Brain pericyte (primary cell): ENCODE data around the gene IDS.
A peak's percentile ranks its signal among the peaks of the same experiment; 100 is the strongest.
"Not testable (repeated sequence)": the region's sequence is repeated elsewhere in the genome, so short reads cannot be mapped to it uniquely, and the experiment has no call there.

ENCODE experiments used
- DNase-seq: peaks from one replicate; pipeline ENCODE4 v3.0.0-alpha.2; 2012; ENCODE audit warnings: low read depth, low spot score

The IDS gene, protein sequence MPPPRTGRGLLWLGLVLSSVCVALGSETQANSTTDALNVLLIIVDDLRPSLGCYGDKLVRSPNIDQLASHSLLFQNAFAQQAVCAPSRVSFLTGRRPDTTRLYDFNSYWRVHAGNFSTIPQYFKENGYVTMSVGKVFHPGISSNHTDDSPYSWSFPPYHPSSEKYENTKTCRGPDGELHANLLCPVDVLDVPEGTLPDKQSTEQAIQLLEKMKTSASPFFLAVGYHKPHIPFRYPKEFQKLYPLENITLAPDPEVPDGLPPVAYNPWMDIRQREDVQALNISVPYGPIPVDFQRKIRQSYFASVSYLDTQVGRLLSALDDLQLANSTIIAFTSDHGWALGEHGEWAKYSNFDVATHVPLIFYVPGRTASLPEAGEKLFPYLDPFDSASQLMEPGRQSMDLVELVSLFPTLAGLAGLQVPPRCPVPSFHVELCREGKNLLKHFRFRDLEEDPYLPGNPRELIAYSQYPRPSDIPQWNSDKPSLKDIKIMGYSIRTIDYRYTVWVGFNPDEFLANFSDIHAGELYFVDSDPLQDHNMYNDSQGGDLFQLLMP

DNA sequence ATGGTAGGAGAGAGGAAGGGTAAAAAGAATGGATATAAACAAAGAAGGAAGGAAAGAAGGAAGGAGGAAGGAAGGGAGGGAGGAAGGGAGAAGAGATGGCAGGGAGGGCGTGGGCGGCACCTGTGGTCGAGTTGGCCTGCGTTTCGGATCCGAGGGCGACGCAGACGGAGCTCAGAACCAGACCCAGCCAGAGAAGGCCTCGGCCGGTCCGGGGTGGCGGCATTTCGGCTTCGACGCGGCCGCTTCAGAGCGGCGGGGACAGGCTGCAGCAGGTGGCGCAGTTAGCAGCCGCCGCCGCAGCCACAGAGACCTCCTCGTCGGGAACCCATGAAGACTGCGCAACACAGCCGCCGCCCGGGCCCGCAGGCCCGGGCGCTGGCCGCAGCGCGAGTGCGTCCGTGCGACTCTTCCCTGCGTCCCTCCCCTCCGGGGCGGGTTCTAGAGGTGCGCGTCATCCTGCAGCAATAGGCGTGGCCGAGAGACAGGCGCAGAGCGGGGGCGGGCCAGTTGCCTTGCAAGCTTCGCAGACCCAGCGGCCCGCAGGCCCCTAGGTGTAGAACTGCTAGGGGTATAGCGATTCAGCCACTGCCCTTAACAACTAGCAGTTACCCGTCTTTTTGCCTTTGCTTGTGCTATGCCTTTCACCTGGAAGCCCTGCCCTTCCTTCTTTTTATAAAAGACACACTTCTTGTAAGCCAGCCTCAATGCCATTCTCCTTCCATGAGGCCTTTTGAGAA is at the start of gene IDS:
IDS (minus strand) TSS at position 392 of the 737 bp plus-strand sequence; CDS start at position 223, 169 bp downstream.
- DNase-seq, result peak; percentile 39

DNA sequence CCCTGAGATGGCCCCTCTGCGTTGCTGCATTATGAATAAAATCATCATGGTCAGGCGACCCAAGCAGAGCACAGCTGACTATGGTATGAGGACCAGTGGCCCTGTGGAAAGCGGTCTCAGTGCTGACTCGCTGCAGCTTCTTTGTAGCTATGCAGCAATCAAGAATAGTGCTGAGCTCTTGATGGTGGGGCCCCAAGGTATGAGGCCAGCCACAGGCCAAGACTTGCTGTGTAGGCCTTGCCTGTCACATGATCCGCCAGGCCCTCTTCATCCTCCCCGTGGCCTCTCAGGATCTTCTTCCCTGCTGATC is 46.8 kb upstream of the IDS start:
- not testable (repeated sequence) for DNase-seq

DNA sequence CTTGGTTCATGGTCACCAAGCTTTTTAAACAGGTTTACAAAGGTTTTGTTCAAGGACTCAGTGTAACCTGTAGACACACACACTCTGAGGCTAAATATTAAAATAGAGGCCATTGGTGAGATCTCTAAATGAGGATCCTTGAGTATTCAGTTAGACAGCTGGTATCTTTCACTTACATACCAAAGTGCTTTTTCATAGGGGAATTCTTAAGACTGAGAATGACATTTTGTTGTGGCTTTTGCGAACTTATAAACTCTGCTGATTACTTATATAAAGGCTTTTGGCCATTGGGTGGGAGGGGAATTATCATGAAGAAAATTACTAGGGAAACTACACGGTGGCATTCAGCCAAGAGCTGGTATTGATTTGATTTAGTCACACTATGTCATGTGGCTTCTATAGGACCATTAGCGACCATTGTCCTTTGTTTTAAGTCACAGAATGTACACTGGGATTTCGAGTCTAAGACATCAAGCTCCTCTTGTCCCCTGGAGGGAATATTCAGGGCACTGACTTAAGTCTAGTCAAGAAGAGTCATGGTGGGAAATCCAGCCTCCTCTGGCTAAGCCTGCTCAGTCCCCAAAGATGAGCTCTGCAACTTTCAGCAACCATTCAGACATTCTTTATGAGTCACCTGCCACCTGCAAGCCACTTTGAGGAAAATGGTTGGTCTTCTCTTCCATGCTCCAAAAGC is 46.3 kb upstream of the IDS start:
- not testable (repeated sequence) for DNase-seq

DNA sequence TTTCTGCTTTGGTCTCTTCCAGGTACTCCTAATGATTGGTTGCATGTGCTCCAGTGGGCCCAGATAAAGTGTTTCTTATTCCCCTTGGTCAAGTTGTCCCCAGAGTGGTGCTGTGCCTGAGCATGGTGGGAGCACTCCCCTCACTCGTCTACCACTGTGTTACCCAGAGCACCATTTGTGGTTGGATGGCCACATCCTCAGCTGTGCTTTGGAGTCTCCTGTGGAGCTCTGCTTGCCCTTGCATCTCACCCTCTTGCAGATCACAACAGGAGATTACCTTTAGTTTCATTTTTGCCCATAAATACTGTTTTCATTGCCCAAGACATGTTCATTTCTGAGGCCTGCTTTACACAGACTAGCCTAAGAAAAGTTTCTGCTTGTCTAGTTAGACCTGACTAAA is 45.3 kb upstream of the IDS start:
- DNase-seq, result not testable (repeated sequence)

DNA sequence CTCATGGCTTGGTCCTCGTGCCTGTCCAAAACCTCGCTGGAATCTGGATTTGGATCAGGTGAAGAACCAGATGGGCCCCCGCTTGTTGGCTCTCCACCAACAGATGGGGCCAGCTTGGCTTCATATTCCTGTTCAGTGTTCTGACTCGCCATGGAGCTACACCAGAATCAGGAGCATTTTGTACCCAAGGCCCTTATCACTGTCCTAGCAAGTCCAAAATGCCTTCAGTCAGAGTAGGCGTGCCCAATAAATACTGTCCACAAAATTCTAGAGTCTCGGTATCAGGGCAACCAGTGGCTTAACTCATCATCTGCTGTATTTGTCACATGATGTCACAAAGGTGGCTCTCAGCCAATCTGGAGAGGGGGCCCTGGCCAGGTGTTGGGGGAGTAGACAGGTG is 44.6 kb upstream of the IDS start, which contains the start of gene HSFX3:
HSFX3 (minus strand) TSS at position 224 of the 400 bp plus-strand sequence; CDS start at position 152, 72 bp downstream.
- DNase-seq, result not testable (repeated sequence)

DNA sequence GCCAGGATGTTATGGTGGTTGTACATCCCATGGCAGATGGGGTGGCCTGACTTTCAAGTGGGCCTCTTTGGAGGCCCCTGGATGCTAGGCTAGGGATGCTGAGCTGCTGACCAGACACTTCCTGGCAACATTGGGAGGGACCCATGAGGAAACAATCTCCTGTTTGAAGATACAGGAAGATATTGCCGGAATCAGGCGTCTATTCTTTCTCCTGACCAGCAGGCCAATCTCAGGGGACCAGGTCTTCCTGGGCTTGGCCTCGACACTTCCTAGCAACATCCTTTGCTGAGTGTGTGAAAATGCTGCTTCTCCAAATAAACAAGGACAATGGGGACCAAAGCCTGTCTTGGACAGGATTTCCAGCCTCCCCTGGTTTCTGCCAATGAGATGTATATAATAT is 42.7 kb upstream of the IDS start:
- DNase-seq, result not testable (repeated sequence)

DNA sequence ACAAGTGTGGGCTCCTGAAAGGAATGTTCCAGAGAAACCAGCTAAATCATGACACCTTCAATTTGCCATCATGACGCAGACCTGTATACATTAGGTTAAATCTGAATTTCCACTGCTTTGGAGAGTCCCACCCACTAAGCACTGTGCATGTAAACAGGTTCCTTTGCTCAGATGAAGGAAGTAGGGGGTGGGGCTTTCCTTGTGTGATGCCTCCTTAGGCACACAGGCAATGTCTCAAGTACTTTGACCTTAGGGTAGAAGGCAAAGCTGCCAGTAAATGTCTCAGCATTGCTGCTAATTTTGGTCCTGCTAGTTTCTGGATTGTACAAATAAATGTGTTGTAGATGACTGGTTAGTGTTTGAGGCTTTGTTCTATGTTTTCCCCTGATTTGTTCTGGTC is 41.9 kb upstream of the IDS start:
- DNase-seq, result not testable (repeated sequence)

DNA sequence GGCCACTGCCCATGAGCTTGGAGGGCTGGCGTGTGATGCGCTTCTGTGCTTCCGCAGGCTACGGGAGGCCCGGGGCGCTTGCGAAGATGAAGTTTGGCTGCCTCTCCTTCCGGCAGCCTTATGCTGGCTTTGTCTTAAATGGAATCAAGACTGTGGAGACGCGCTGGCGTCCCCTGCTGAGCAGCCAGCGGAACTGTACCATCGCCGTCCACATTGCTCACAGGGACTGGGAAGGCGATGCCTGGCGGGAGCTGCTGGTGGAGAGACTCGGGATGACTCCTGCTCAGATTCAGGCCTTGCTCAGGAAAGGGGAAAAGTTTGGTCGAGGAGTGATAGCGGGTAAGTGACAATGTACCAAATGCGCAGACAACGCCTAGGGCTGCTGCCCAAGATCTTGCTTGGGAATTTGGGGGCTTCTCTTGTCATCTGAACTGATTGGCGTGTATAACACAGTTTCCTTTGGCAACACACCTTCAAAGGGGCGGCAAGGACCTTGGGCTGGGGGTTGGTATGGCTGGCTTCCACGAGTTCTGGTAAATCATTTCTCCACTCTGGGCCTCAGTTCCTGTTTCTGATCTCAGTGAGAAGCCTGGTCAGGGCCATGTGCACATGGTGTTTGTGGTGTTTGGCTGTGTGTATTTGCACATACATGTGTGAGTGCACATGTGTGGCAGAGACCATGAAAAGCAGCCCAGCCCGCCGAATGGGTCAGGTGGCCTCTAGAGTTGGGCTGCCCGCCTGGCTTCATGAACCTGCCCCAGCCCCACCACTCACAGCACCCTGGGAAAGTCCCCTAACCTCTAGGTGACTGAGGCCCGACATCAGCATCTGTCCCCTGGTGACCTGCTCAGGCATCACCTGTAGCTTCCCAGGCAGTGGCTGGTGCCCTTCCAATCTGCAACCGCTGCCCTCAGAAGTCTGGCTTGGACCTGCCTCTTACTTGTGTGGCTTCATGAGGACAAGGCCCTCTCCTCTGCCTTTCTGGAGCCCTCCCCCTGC is 40.7 kb upstream of the IDS start:
- not testable (repeated sequence) for DNase-seq

DNA sequence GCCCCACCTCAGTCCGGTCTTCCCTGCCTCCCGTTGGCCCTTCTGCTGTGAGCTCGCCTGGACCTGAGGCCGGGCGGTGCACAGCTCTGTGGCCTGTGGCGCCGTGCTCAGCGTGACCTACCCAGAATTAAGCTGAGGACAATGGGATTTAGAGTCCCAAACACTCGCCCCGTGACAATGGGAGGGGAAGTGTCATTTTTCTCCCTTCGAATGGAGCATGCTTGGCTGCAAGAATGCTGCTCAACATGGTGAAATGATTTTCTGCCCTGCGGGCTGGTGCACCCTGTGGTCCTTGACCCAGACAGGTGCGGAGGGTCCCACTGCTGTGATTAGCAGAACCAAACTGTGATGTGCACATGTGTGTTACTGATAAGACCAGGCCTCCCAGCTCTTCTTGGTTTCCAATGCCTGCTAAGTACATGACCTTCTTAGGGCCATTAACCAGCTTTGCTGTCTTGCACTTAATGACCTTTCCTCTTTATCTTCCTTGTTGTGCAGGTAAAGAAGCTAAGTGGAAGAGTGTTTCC is 36.5 kb upstream of the IDS start:
- DNase-seq, result no peak

DNA sequence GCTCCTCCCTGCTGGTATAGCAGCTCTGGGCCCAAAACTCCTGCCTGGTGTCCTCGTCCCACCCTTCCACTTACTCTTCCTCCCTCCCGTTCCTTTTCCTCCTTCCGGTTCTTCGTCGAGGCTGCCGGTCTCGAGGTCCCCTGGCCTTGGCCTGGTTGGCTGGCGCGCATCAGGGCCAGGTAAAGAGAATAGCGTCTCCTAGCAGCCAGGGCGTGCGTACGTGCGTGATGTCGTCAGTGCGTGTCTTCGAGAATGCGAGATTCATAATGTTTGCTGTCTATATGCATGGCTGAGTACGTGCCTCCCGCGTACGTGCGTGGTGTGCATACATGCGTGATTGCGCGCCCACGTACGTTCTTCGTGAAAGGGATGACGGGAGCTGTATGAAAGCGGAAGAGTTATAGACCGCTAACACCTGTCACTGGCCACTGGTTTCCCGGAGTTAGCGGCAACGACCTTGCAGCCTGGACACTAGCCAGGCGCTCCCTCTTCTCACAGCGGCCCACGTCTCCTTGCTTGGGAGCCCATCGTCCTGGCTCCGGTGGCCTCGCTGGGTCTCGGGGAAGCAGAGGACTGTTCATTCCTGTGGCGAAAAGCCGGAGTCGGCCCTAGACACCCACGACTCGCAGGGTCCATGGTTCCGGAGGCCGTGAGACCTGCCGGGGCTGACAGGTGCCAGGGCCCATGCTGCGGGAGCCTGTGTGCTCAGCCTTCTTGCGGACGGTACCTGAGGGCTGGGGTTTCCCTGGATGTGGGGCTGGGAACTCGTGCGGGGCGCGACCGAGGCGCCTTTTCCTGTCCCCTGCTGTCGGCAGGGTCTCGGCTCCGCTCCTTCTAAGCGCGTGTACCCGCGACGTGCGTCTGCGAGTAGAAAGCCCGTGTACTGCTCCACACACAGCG is 35.8 kb upstream of the IDS start, which contains the start of gene EOLA1:
EOLA1 (plus strand) TSS at position 392 of the 900 bp plus-strand sequence. CDS start 4,619 bp downstream, outside the sequence.
- DNase-seq, result peak; percentile 87

DNA sequence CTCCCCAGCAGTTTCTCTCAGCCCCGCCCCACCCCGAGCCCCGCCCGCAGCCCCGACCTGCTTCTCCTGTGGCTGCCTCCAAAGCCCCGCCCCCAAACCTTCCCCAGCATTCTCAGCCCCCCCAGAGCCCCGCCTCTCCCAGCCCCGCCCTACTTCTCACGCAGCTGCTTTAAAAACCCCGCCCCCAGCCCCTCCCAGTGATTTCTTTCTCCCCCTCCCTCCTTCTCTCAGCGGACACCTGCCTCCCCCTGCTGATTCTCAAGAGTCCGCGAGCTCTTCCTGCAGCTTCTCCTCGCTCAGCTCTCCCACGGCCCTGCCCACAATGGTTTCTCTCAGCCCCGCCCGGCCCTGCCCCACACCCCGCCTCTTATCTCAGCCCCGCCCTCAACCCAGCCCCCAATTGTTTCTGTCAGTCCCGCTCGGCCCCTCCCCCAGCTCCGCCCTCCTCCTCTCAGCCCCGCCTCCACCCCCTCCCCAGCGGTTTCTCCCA is 35.1 kb upstream of the IDS start:
- no peak for DNase-seq

DNA sequence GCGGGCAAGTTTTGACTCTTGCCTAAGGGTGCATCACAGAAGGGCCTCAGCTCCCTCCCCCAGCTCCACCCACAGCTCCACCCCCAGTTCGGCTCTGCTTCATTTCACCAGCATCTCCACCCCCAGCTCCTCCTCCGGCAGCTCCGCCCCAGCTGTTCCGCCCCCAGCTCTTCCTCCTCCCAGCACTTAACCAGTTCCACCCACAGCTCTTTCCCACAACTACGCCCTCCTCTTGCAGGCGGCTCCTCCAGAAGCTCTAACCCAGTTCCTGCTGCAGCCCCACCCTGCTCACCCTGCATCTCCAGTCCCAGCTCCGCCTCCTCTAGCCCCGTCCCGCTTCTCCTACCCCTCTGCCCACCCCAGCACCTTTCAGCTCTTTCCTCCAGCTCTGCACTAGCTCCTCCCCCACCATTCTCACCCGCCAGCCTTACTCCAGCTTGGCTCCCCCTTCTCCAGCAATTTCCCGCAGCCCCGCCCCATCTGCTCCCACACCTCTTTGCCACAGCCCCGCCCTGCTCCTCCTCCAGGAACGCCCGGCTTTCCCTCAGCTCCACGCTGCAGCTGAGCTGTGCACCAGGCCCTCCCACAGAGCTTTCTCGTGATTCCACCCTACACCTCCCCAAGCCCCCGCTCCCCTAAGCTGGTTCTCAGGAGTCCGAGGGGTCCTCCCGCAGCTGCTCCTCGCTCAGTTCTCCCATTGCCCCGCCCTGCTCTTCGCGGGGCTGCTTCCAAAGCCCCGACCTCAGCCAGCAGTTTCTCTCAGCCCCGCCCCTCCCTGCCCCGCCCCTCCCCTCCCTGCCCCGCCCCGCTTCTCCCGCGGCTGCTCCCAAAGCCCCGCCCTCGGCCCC is 34.4 kb upstream of the IDS start:
- DNase-seq, result peak; percentile 79

DNA sequence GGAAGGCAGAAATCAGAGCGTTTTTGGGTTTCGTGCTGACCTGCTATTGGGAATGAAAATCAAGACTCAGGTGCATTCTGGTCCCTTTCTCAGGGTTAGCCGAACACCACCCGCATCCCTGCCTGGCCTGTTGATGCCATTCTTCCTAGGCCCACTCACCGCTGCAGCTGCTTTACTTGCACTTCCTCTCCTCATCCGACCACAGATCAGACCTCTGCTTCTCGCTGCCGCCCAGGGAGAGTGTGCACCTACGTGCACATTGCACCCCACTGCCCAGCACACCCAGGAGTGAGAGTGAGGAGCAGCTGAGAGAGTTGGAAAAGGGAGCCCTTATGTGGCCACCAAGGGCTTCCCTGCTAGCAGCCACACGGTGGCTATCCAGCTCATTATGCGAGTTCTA is 32.4 kb upstream of the IDS start:
- DNase-seq, result not testable (repeated sequence)

DNA sequence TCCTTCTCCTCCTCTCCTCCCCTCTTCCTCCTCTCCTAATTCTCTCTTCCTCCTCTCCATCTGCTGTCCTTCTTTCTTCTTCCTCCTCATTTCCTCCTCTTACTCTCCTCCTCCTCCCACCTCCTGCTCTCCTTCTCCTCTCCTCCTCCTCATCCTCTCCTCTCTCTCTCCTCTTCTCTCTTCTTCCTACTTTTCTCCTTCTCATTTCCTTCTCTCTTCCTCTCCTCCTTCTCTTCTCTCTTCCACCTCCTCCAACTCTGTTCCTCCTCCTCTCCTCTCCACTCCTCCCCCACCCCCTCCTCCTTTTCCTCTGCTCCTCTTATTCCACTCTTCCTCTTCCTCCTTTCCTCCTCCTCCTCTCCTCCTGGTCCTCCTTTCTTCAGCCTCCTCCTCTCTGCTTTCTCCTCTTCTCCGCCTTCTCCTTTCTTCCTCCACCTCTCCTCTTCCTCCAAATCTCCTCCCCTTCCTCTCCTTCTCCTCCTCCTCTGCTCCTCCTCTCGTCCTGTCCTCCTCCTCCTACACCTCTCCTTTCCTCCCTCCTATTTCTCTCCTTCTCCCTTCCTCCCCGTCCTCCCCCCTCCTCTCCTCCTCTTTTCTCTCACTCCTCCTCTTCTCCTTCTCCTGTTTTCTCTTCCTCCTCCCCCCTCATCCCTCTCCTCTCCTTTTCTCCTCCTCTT is 30.0 kb upstream of the IDS start:
- not testable (repeated sequence) for DNase-seq

DNA sequence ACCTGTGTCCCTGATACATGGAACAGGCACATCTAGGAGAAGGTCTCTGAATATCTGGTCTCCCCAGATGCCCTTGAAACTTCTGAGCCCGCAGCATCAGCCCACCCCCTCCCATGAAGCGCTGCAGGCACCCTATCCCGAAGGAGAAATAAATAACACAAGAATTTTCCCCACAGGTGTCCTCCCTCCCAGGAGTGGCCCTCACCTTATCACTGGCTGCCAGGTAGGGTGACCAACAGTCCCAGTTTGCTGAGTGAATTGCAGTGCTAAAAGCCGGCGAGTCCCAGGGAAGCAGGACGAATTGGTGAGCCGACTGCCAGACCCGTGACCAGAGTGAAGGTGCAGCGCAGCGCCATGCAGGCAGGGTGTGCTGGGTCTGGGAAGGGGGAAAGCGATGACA is 28.9 kb upstream of the IDS start:
- DNase-seq, result not testable (repeated sequence)

DNA sequence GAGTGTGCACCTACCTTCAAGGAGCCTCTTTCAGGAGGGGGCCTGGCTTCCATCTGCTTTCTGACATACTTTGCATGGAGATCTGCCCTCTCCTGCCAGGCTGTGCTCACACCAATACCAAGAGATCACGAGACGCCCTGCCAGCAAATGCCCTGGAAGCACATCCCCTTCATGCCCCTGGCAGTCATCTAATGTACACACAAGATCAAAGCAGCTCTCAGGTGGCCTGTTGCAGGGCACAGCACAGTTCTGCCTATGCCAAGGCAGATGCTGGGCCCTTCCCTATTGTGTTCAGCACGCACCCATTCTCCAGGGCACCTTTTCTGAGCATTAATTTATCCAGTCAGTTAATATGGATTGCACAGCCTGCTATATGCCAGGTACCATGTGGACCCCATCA is 27.8 kb upstream of the IDS start:
- DNase-seq, result not testable (repeated sequence)

DNA sequence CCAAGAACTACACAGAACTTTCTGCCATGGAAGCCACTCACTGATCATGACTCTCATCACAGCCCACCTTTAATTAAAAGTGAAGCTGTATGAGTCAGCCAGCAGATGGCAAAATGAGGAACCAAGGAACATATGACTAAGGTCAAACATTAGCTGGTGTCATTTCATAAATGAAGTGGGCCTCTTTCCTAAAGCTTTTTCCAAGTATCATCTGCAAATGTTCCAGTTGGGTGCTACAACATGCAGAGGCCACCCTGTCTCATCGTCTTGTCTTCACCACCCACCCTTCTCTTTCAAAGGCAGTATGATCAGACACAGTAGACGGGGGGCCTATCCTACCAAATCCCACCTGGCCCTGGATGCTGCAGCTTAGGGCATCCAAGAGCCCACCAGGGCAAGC is 26.5 kb upstream of the IDS start:
- DNase-seq, result no peak

DNA sequence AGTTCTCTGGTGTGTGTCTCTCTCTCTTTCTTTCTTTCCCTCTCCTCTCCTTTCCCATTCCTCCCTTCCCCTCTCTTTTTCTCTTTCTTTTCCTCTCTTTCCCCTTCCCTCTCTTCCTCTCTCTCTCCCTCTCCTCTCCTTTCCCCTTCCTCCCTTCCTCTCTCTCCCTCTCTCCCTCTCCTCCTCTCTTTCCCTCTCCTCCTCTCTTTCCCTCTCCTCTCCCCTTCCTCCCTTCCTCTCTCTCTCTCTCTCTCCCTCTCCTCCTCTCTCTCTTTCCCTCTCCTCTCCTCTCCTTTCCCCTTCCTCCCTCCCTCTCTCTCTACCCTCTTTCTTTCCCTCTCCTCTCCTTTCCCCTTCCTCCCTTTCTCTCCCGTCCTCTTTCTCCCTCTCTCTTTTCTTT is 23.3 kb upstream of the IDS start:
- DNase-seq, result no peak
